CD4-positive, alpha-beta T cell treated with Interleukin-17A for 1 hour (primary cell): Measurements from ENCODE around the gene SPINK2.

ENCODE experiments used
- DNase-seq: peaks from one replicate; pipeline ENCODE4 v3.0.0-alpha.2; 2020

SPINK2 gene

GRCh38 chr4:56821381-56822243 lies at the start of gene SPINK2:
SPINK2 (minus strand) TSS chr4:56821701; CDS start chr4:56821662, 39 bp downstream.
- peak; percentile 70 for DNase-seq

GRCh38 chr4:56870946-56871345 lies 49.4 kb upstream of the SPINK2 start:
- no peak for DNase-seq

- DNase-seq = no peak
These were observed 42.1 kb upstream of the SPINK2 start for GRCh38 chr4:56863441-56864139.

- no peak for DNase-seq
These were observed 39.9 kb upstream of the SPINK2 start for GRCh38 chr4:56861360-56861759.

GRCh38 chr4:56860781-56861180 lies 39.3 kb upstream of the SPINK2 start:
- DNase-seq = no peak

- DNase-seq = no peak
These were observed 38.3 kb upstream of the SPINK2 start for GRCh38 chr4:56859841-56860240.

- no peak for DNase-seq
These were observed 36.3 kb upstream of the SPINK2 start for GRCh38 chr4:56857601-56858309.

GRCh38 chr4:56856656-56857055 lies 35.2 kb upstream of the SPINK2 start:
- no peak for DNase-seq

- DNase-seq = no peak
These were observed 29.4 kb upstream of the SPINK2 start for GRCh38 chr4:56850910-56851309.

GRCh38 chr4:56844802-56845580 lies 23.5 kb upstream of the SPINK2 start:
- no peak for DNase-seq

- no peak for DNase-seq
These were observed 22.0 kb upstream of the SPINK2 start for GRCh38 chr4:56843421-56843899.

GRCh38 chr4:56840559-56840958 lies 19.1 kb upstream of the SPINK2 start:
- no peak for DNase-seq

- DNase-seq = no peak
These were observed 7.5 kb upstream of the SPINK2 start for GRCh38 chr4:56828784-56829535.

GRCh38 chr4:56823933-56824600 lies 2.6 kb upstream of the SPINK2 start:
- DNase-seq = no peak

- no peak for DNase-seq
These were observed 2.7 kb downstream of the SPINK2 start for GRCh38 chr4:56818797-56819196.

- peak; percentile 27 for DNase-seq
These were observed 3.5 kb downstream of the SPINK2 start for GRCh38 chr4:56817840-56818491.

GRCh38 chr4:56806666-56807065 lies 14.8 kb downstream of the SPINK2 start:
- no peak for DNase-seq

- no peak for DNase-seq
These were observed 16.9 kb downstream of the SPINK2 start for GRCh38 chr4:56804551-56804950.

- DNase-seq = peak; percentile 19
These were observed 18.0 kb downstream of the SPINK2 start for GRCh38 chr4:56803471-56803870.
